ENCODE results near the gene PRKCA.

PRKCA gene

DNA sequence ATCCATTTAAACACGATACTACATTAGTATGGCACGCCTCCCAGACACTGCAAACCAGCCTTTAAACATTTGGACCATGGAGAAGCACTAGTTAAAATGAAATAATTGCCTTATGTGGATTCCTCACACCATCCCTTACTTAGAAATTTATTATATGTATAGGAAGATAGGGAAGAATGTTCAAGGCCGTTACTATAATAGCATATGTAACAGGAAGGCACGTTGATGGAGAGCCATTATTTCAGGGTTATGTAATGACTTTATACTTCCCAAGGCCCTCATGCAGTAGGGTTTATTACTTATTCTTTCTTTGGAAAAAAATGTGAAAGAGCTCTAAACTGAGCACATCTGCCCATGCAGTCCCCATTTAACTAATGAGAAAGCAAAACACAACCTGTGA is 435.9 kb downstream of the PRKCA start:
- no peak for DNase-seq (ENCODE audit: low read depth in 2 of 2)

DNA sequence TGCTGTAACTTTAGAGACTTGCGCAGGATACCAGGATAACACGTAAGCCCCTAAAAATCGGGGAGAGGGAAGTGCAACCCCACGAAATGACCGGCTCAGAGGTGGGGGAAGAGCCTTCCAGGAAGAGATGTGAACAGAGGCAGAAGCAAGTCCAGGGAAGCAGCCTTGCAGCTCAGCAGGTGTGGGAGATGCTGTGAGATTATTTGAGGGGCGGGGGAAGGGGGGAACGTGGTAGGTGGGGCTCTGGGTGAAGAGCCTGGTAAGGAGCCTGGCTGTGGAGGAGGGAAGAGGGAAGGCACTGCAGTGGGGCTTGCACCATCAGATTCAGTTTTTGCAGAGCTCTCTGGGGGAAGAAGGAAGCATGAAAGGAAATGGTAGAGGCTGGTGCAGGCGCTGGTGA is 437.1 kb downstream of the PRKCA start:
- no peak for DNase-seq (ENCODE audit: low read depth in 2 of 2)

DNA sequence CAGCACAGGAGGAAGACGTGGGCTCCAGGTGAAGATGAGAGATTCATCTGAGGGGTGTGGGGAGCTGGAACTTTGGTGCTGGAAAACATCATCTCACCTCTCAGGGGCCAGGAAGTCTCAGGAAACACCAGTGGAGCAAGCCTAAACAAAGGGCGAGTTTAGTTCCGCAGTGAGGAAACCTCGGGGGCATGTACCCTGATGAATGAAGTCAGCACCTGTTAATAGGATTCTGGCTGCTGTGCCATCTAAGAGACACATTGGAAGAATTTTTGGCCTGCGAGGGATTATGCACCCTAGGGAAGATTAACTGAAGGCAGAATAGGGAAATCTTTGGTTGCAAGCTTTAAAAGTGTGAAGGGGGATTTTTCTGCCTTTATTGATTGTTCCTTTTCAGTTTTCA is 437.8 kb downstream of the PRKCA start:
- DNase-seq (ENCODE audit: low read depth in 2 of 2) = no peak

DNA sequence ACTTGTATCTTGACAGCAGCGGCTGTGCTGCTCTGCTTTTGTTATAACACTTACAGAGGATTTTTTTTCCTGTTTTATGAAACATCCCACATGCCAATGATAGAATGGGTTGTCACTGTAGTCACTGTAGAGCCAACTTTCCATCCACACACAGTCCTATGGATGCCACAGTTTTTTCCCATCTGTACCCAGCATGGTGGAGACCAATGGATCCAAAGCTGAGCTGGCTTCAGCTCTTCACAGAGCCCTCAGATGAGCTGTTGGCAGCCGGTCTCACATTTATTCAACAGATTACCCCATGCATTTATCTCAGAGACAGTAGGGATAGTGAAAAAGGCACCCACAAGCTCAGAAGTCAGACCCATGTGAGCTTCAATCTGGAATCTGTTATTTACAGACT is 441.1 kb downstream of the PRKCA start:
- DNase-seq (ENCODE audit: low read depth in 2 of 2) = no peak

DNA sequence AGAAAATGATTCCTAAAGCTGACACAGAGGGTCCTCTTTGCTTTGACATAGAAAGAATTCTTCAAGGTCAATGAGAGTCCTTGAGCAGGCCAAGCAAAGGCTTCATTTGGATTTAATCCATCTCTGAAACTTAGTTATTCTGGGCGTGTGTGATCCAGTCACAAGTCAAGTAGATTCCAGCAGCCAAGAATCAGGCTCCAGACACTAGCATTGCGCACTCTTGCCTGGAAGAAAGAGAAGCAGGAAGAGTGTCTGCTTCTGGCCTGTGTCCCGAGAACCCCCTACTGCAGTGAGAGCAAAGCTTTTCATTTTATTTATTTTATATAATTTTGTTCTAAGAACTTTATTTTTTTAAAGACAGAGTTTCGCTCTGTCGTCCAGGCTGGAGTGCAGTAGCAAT is 444.3 kb downstream of the PRKCA start:
- no peak for DNase-seq (ENCODE audit: low read depth in 2 of 2)

- DNase-seq (ENCODE audit: low read depth in 2 of 2) = no peak
Measured at GRCh38 chr17:66747578-66748275, 445.3 kb downstream of the PRKCA start.

- no peak for DNase-seq (ENCODE audit: low read depth in 2 of 2)
Measured at GRCh38 chr17:66748578-66748977, 446.2 kb downstream of the PRKCA start.

GRCh38 chr17:66749217-66749832 is 446.9 kb downstream of the PRKCA start:
- no peak for DNase-seq (ENCODE audit: low read depth in 2 of 2)

GRCh38 chr17:66750116-66750515 is 447.7 kb downstream of the PRKCA start:
- DNase-seq (ENCODE audit: low read depth in 2 of 2) = no peak

- DNase-seq (ENCODE audit: low read depth in 2 of 2) = no peak
Measured at GRCh38 chr17:66750781-66751543, 448.5 kb downstream of the PRKCA start.

GRCh38 chr17:66751771-66752170 is 449.4 kb downstream of the PRKCA start:
- DNase-seq (ENCODE audit: low read depth in 2 of 2) = no peak

GRCh38 chr17:66752411-66752810 is 450.0 kb downstream of the PRKCA start:
- no peak for DNase-seq (ENCODE audit: low read depth in 2 of 2)

DNA sequence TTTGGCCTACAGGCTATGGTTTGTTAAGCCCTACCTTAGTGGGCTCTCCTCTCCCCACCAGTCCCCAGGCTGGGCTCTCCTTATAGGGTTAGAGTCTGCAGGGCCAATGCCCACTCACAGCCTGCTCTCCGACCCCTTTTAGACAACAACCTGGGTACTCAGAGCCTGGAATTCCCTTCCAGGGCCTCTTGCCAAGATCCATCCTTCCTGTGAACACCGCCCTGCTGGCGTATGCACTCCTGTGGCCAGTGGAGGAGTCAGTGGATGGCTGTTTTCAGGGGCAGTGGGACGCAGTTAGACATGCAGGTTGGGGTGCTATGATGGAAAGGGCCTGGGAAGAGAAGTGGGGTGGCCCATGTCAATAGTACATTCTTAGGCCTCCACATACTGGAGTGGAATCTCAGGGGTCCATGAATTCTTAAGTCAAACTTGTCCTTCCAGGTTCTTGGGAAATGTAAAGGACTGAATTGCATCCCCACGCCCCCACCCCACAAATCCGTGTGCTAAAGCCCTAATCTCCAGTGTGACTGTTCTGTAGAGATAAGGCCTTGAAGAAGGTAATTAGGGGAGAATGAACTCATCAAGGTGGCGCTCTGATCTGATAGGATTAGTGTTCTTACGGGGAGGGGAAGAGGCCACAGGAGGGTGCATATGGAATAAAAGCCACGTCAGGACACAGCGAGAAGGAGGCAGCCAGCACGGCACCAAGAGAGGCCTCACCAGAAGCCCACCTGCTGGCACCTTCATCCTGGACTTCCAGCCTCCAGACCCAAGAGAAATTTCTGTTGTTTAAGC is 450.9 kb downstream of the PRKCA start:
- DNase-seq (ENCODE audit: low read depth in 2 of 2) = no peak

- DNase-seq (ENCODE audit: low read depth in 2 of 2) = no peak
Measured at GRCh38 chr17:66755101-66755943, 452.9 kb downstream of the PRKCA start.

GRCh38 chr17:66755944-66756290 is 453.5 kb downstream of the PRKCA start:
- DNase-seq (ENCODE audit: low read depth in 2 of 2) = no peak

- no peak for DNase-seq (ENCODE audit: low read depth in 2 of 2)
Measured at GRCh38 chr17:66760324-66760723, 457.9 kb downstream of the PRKCA start.

GRCh38 chr17:66762276-66762675 is 459.9 kb downstream of the PRKCA start:
- DNase-seq (ENCODE audit: low read depth in 2 of 2) = no peak

DNA sequence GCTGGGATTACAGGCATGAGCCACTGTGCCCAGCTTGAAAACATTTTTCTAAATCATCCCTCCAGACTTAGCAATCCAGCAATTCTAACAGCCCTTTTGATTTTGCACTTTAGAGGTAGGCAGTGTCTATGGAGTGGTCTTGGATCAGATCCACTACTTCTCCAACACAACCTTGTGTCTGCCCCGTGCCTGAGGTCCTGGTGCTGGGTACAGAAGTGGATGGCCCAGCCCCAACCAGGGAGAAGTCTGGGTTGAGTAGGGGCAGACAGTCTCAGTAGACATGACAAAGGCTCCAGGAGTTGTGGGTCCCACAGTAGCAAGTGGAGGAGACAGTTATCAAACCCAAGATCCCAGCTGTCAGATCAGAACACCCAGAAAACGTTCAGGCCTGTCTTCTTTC is 460.6 kb downstream of the PRKCA start:
- DNase-seq (ENCODE audit: low read depth in 2 of 2) = no peak

DNA sequence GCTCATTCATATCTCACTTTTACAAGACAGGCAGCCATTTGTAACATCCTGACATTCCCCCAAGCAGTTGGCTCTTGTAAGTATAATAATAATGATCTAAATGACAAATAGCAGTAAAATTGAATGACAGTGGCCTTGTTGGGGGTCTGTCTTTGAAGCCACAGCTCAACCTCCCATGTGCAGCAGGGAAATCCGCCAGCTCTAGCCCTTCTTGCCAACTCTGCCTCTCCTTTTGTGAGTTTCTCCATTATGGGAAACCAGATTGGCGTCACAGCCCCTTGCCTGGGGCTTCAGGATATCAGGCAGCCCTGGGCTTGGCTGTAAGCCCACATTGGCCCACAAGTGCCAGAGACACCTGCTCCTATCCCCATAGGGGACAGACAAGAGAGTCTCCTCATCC is 462.1 kb downstream of the PRKCA start:
- no peak for DNase-seq (ENCODE audit: low read depth in 2 of 2)

DNA sequence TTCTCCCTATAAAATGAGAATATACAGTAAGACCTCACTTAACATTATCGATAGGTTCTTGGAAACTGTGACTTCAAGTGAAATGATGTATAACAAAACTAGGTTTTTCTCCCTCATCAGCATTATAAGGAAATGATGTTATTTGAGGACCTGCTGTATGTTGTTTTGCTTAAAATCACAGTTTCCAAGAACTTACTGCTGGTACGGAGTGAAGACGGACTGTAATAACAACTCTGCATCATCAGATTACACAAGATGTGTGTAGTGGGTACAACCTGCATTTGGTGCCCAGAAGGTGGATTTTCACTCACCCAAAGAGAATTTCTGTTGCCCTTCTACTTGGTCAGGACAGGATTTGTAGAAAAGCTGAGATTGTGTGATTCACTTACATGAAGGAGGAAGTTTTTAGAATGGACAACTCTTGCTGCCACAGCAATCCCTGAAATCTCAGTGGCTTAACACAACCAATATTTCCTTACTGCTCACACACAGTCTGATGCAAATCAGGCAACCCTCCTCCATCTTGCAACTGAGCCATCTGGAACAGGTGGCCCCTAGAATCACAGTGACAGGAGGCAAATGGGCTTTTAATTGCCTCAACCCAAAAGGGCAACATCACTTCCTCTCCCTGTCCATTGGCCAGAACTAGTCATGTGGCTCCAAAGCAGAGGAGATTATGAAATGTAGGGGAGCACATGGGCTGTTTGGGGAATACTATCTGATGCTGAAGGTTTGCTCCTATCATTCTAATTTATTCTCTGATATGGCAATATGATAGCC is 464.9 kb downstream of the PRKCA start:
- DNase-seq (ENCODE audit: low read depth in 2 of 2) = no peak

GRCh38 chr17:66769911-66770310 is 467.5 kb downstream of the PRKCA start:
- DNase-seq (ENCODE audit: low read depth in 2 of 2) = no peak
